Liver (tissue), 9 donors: Measurements from ENCODE around the gene DMRTA2. TPM values are rescaled to one million over a fixed set of nuclear protein-coding genes. Genes with fewer than 3 reads are reported as not detected.
A peak's percentile ranks its signal among the peaks of the same experiment; 100 is the strongest.

ENCODE experiments used
- DNase-seq: peaks from one replicate; pipeline ENCODE4 v3.0.0-alpha.2; 2017; ENCODE audit warnings: low spot score
- H3K27ac ChIP-seq, 2 donors: one replicate each; pipeline ENCODE4 v1.7.0; 2013; ENCODE audit warnings: inconsistent platforms in 2 of 2, low read length in 2 of 2, control low read depth in 1 of 2, low read depth in 1 of 2, mild to moderate bottlenecking in 1 of 2
- H3K27me3 ChIP-seq, 4 donors: one replicate each; pipeline versions ENCODE4 v1.6.1 to v1.7.0; 2013; ENCODE audit warnings: low read length in 3 of 4, inconsistent platforms in 1 of 4, mild to moderate bottlenecking in 1 of 4, moderate library complexity in 1 of 4; ENCODE audit not compliant: control insufficient read depth in 4 of 4, insufficient read depth in 4 of 4
- H3K36me3 ChIP-seq, 4 donors: one replicate each; pipeline versions ENCODE4 v1.6.1 to v1.7.0; 2013; ENCODE audit warnings: low read length in 3 of 4, mild to moderate bottlenecking in 3 of 4, low read depth in 1 of 4, moderate library complexity in 1 of 4; ENCODE audit not compliant: control insufficient read depth in 4 of 4, insufficient read depth in 3 of 4
- H3K4me1 ChIP-seq, 4 donors: one replicate each; pipeline versions ENCODE4 v1.6.1 to v1.7.0; 2013; ENCODE audit warnings: low read length in 3 of 4, mild to moderate bottlenecking in 3 of 4, moderate library complexity in 1 of 4; ENCODE audit not compliant: control insufficient read depth in 4 of 4, insufficient read depth in 4 of 4
- H3K4me3 ChIP-seq, 3 donors: one replicate each; pipeline versions ENCODE4 v1.6.1 to v1.7.0; 2013; ENCODE audit warnings: low read length in 3 of 3, control low read depth in 1 of 3, low read depth in 1 of 3, mild to moderate bottlenecking in 1 of 3
- H3K9ac ChIP-seq, 2 donors: one replicate each; pipeline ENCODE4 v1.7.0; 2013; ENCODE audit warnings: low read length in 2 of 2, mild to moderate bottlenecking in 2 of 2, moderate library complexity in 2 of 2, control low read depth in 1 of 2, low read depth in 1 of 2
- H3K9me3 ChIP-seq, 4 donors: one replicate each; pipeline versions ENCODE4 v1.6.1 to v1.7.0; 2013; ENCODE audit warnings: low read length in 3 of 4; ENCODE audit not compliant: control insufficient read depth in 4 of 4
- ATF3 ChIP-seq: IDR thresholded peaks from 2 replicates; pipeline ENCODE4 v1.6.1; 2016; ENCODE audit warnings: antibody characterized with exemption
- CTCF ChIP-seq: fragments of 150-350 bp; IDR thresholded peaks from 2 replicates; pipeline ENCODE4 v1.5.1; 2017; ENCODE audit warnings: improper control_type of control experiment, low read depth, low read length; ENCODE audit not compliant: missing input control
- EGR1 ChIP-seq, 2 donors: IDR thresholded peaks; 2 replicates each; pipeline ENCODE4 v1.6.1; 2016 to 2018; ENCODE audit warnings: antibody characterized with exemption in 2 of 2, low read depth in 2 of 2
- FOXA1 ChIP-seq: IDR thresholded peaks from 2 replicates; pipeline ENCODE4 v1.6.1; 2016; ENCODE audit warnings: antibody characterized with exemption
- FOXA2 ChIP-seq: IDR thresholded peaks from 2 replicates; pipeline ENCODE4 v1.6.1; 2016; ENCODE audit warnings: antibody characterized with exemption
- GABPA ChIP-seq, 2 donors: IDR thresholded peaks in 1 of 2; conservative IDR thresholded peaks in 1 of 2; 2 replicates each; pipeline ENCODE4 v1.6.1; 2016; ENCODE audit warnings: antibody characterized with exemption in 2 of 2, mild to moderate bottlenecking in 1 of 2, moderate library complexity in 1 of 2
- HNF4A ChIP-seq, 2 donors: conservative IDR thresholded peaks; 2 replicates each; pipeline ENCODE4 v1.6.1; 2016; ENCODE audit warnings: antibody characterized with exemption in 2 of 2, mild to moderate bottlenecking in 2 of 2
- HNF4G ChIP-seq: IDR thresholded peaks from 2 replicates; pipeline ENCODE4 v1.6.1; 2016; ENCODE audit warnings: antibody characterized with exemption
- JUND ChIP-seq, 2 donors: IDR thresholded peaks; 2 replicates each; pipeline ENCODE4 v1.6.1; 2016; ENCODE audit warnings: antibody characterized with exemption in 2 of 2
- MAX ChIP-seq: IDR thresholded peaks from 2 replicates; pipeline ENCODE4 v1.6.1; 2016; ENCODE audit warnings: antibody characterized with exemption
- NR2F2 ChIP-seq: IDR thresholded peaks from 2 replicates; pipeline ENCODE4 v1.6.1; 2016; ENCODE audit warnings: antibody characterized with exemption
- RAD21 ChIP-seq, 2 donors: IDR thresholded peaks; 2 replicates each; pipeline ENCODE4 v1.6.1; 2016; ENCODE audit warnings: antibody characterized with exemption in 2 of 2, mild to moderate bottlenecking in 2 of 2
- RXRA ChIP-seq, 2 donors: IDR thresholded peaks; 2 replicates each; pipeline ENCODE4 v1.6.1; 2017 to 2018; ENCODE audit warnings: antibody characterized with exemption in 2 of 2, mild to moderate bottlenecking in 1 of 2
- SP1 ChIP-seq: IDR thresholded peaks from 2 replicates; pipeline ENCODE4 v1.6.1; 2018; ENCODE audit warnings: antibody characterized with exemption, mild to moderate bottlenecking
- TAF1 ChIP-seq: conservative IDR thresholded peaks from 2 replicates; pipeline ENCODE4 v1.6.1; 2016; ENCODE audit warnings: antibody characterized with exemption, mild to moderate bottlenecking
- YY1 ChIP-seq: IDR thresholded peaks from 2 replicates; pipeline ENCODE4 v1.6.1; 2016; ENCODE audit warnings: antibody characterized with exemption, mild to moderate bottlenecking
- WGBS: extraction: QIAGEN DNeasy Blood & Tissue Kit; methylation state at CpG from one replicate; pipeline ENCODE4 v1.1.7; 2013; 5-methylcytosine and 5-hydroxymethylcytosine counted together
- polyA plus RNA-seq, 2 donors: library from polyadenylated mRNA; stranded (reverse) in 1 of 2; unstranded in 1 of 2; fragments of 200-250 nt in 1 of 2; fragments of >200 nt in 1 of 2; fragmentation: Nextera tagmentation in 1 of 2; extraction: Ambion mirVana in 1 of 2; gene quantifications; one replicate each; pipeline versions ENCODE4 v1.2.1 to v1.2.3, GENCODE V29; 2013 to 2015
- total RNA-seq, 2 donors: library from RNA; depleted of rRNA; stranded (reverse); fragments of >200 nt; gene quantifications; one replicate each; pipeline ENCODE4 v1.2.3, GENCODE V29; 2014
- TF ChIP-seq, protein P1 (sequence below): IDR thresholded peaks from 2 replicates; pipeline ENCODE4 v1.6.1; 2016; ENCODE audit warnings: antibody characterized with exemption, mild to moderate bottlenecking
- TF ChIP-seq, protein P2 (sequence below): IDR thresholded peaks from 2 replicates; pipeline ENCODE4 v1.6.1; 2016; ENCODE audit warnings: antibody characterized with exemption
- donor health status: healthy.
- donor health status: healthy.
- donor health status: healthy.
- donor health status: healthy.
- donor health status: healthy.

The DMRTA2 gene
- total and polyA plus RNA-seq, 4 donors, result not detected

DNA sequence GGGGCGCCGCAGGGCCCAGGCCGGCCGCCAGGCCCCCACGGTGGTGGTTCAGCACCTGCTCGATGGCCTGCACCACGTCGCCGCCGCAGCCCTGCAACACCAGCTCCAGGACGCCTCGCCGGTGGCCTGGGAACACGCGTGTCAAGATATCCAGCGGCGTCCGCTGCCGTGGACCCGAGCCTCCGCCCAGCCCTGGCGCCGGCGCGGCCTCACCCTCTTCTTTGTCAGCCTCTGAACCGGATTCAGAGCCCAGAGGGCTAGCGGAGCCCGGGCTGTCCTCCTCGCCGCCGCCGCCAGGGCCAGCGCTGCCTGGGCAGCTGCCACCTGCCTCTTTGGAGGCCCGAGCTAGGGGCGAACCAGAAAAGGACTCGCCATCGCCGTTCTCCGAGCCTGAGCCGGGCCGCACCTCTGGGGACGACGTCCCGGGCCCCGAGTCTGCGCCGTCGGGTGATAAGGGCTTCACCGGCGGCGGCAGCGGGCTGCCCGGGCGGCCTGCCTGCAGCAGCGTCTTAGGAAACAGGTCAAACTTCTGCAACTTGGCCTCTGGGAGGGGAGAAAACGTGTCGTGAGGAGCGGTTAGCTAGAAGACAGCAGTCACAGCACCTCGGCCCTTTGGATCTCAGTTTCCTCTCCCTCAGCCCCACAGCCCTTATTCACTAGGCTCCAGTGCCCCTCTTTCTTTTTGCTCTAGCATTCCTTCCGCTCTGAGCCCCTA lies 3.9 kb downstream of the DMRTA2 start:
- Histone ChIP-seq H3K36me3 (no peaks in the 10 kb centered on the region), H3K27ac (no peak overlapping the region), H3K9me3 (no peaks in the 10 kb centered on the region), H3K27me3 (peaks cover 11 to 25% (median 15%) of the 10 kb centered on the region in 4 donors), H3K4me3 (peak overlapping the region in 1 of 3 donors; percentile 41), H3K4me1 (peaks cover 26 to 48% (median 29%) of the 10 kb centered on the region in 4 donors), H3K9ac (no peak overlapping the region)
- no peak for DNase-seq
- TF ChIP-seq SP1, result no peak
- TF ChIP-seq CTCF, result no peak
- no peak for TF ChIP-seq RAD21 (IDR thresholded peaks at IDR 0.05)
- TF ChIP-seq, protein P1, sequence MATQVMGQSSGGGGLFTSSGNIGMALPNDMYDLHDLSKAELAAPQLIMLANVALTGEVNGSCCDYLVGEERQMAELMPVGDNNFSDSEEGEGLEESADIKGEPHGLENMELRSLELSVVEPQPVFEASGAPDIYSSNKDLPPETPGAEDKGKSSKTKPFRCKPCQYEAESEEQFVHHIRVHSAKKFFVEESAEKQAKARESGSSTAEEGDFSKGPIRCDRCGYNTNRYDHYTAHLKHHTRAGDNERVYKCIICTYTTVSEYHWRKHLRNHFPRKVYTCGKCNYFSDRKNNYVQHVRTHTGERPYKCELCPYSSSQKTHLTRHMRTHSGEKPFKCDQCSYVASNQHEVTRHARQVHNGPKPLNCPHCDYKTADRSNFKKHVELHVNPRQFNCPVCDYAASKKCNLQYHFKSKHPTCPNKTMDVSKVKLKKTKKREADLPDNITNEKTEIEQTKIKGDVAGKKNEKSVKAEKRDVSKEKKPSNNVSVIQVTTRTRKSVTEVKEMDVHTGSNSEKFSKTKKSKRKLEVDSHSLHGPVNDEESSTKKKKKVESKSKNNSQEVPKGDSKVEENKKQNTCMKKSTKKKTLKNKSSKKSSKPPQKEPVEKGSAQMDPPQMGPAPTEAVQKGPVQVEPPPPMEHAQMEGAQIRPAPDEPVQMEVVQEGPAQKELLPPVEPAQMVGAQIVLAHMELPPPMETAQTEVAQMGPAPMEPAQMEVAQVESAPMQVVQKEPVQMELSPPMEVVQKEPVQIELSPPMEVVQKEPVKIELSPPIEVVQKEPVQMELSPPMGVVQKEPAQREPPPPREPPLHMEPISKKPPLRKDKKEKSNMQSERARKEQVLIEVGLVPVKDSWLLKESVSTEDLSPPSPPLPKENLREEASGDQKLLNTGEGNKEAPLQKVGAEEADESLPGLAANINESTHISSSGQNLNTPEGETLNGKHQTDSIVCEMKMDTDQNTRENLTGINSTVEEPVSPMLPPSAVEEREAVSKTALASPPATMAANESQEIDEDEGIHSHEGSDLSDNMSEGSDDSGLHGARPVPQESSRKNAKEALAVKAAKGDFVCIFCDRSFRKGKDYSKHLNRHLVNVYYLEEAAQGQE, result no peak
- no peak for TF ChIP-seq ATF3
- TF ChIP-seq NR2F2, result no peak
- no peak for TF ChIP-seq GABPA (IDR thresholded peaks at IDR 0.05 in 1 of 2, conservative IDR thresholded peaks at IDR 0.05 in 1 of 2)
- TF ChIP-seq HNF4A (conservative IDR thresholded peaks at IDR 0.05), result no peak
- no peak for TF ChIP-seq FOXA1
- TF ChIP-seq MAX, result no peak
- no peak for TF ChIP-seq FOXA2
- TF ChIP-seq, protein P2, sequence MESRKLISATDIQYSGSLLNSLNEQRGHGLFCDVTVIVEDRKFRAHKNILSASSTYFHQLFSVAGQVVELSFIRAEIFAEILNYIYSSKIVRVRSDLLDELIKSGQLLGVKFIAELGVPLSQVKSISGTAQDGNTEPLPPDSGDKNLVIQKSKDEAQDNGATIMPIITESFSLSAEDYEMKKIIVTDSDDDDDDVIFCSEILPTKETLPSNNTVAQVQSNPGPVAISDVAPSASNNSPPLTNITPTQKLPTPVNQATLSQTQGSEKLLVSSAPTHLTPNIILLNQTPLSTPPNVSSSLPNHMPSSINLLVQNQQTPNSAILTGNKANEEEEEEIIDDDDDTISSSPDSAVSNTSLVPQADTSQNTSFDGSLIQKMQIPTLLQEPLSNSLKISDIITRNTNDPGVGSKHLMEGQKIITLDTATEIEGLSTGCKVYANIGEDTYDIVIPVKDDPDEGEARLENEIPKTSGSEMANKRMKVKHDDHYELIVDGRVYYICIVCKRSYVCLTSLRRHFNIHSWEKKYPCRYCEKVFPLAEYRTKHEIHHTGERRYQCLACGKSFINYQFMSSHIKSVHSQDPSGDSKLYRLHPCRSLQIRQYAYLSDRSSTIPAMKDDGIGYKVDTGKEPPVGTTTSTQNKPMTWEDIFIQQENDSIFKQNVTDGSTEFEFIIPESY, result no peak
- TF ChIP-seq JUND (IDR thresholded peaks at IDR 0.05), result no peak
- TF ChIP-seq HNF4G, result no peak
- TF ChIP-seq EGR1 (IDR thresholded peaks at IDR 0.05; ENCODE audit: low read depth in 2 of 2), result no peak
- no peak for TF ChIP-seq TAF1
- TF ChIP-seq RXRA (IDR thresholded peaks at IDR 0.05), result no peak
- no peak for TF ChIP-seq YY1
- 4% methylated on average over 60 of the region's 60 CpGs for WGBS
